HepG2 (cell line): ENCODE data around the gene COPS6. TPM values are rescaled to one million over a fixed set of nuclear protein-coding genes. Genes with fewer than 3 reads are reported as not detected.

Experiments
- ARNT2 ChIP-seq: sonication (generic); formaldehyde crosslinking; IDR thresholded peaks from 2 replicates; pipeline ENCODE4 v1.8.0; 2022; ENCODE audit warnings: mild to moderate bottlenecking, low read depth, missing genetic modification reagents, moderate library complexity
- BATF2 ChIP-seq: sonication (generic); formaldehyde crosslinking; IDR thresholded peaks from 2 replicates; pipeline ENCODE4 v1.8.0; 2022; ENCODE audit warnings: mild to moderate bottlenecking, missing genetic modification reagents, moderate library complexity
- CENPT ChIP-seq: sonication (generic); formaldehyde crosslinking; IDR thresholded peaks from 2 replicates; pipeline ENCODE4 v1.8.0; 2022; ENCODE audit warnings: low read depth, mild to moderate bottlenecking, moderate library complexity, missing genetic modification reagents
- ELF1 ChIP-seq: sonication (generic); formaldehyde crosslinking; IDR thresholded peaks from 2 replicates; pipeline ENCODE4 v1.4.0; 2020; ENCODE audit warnings: missing genetic modification reagents
- RBFOX2 ChIP-seq: fragments of 200-400 bp; formaldehyde crosslinking; IDR thresholded peaks from 2 replicates; pipeline ENCODE4 v1.6.1; 2017; ENCODE audit warnings: low read depth, mild to moderate bottlenecking, low read length
- SOX6 ChIP-seq, 2 experiments: fragments of 450-650 bp in 1 of 2; sonication (generic) in 1 of 2; formaldehyde crosslinking in 1 of 2; IDR thresholded peaks; 2 replicates each; pipeline versions ENCODE4 v1.4.0 to v1.6.1; 2017 to 2020; ENCODE audit warnings: antibody characterized with exemption in 1 of 2, mild to moderate bottlenecking in 1 of 2, missing genetic modification reagents in 1 of 2
- SRSF1 ChIP-seq: fragments of 200-400 bp; formaldehyde crosslinking; optimal IDR thresholded peaks from 2 replicates; pipeline ENCODE3; 2017; ENCODE audit warnings: mild to moderate bottlenecking, low read depth, low read length, moderate library complexity
- STAT6 ChIP-seq: sonication (generic); formaldehyde crosslinking; IDR thresholded peaks from 2 replicates; pipeline ENCODE4 v1.4.0; 2020; ENCODE audit warnings: missing genetic modification reagents, mild to moderate bottlenecking, borderline replicate concordance
- THAP11 ChIP-seq: IDR thresholded peaks from 2 replicates; pipeline ENCODE4 v1.6.1; 2016; ENCODE audit warnings: missing biosample characterization, missing genetic modification reagents
- UBTF ChIP-seq: sonication (generic); formaldehyde crosslinking; IDR thresholded peaks from 2 replicates; pipeline ENCODE4 v1.4.0; 2020; ENCODE audit warnings: mild to moderate bottlenecking, missing genetic modification reagents
- ZFY ChIP-seq: sonication (generic); formaldehyde crosslinking; IDR thresholded peaks from 2 replicates; pipeline ENCODE4 v1.4.0; 2020; ENCODE audit warnings: missing genetic modification reagents
- ZNF367 ChIP-seq: sonication (generic); formaldehyde crosslinking; IDR thresholded peaks from 2 replicates; pipeline ENCODE4 v1.4.0; 2020; ENCODE audit warnings: missing genetic modification reagents, borderline replicate concordance
- ZNF703 ChIP-seq: sonication (generic); formaldehyde crosslinking; IDR thresholded peaks from 2 replicates; pipeline ENCODE4 v1.5.1; 2020; ENCODE audit warnings: missing genetic modification reagents, mild to moderate bottlenecking, moderate library complexity, borderline replicate concordance
- polyA plus RNA-seq, 8 experiments: library from polyadenylated mRNA; depleted of rRNA in 3 of 8; stranded (reverse) in 7 of 8; unstranded in 1 of 8; fragments of >200 nt; fragmentation: Illumina TruSeq in 4 of 8; extraction: Trizol in 4 of 8; gene quantifications; 2 replicates each; pipeline versions ENCODE4 v1.2.1 to v1.2.3, GENCODE V29; 2011 to 2016; ENCODE audit warnings: low read depth in 4 of 8, missing spikeins in 1 of 8, mixed read lengths in 1 of 8; ENCODE audit not compliant: insufficient read depth in 1 of 8
- total RNA-seq, 5 experiments: library from RNA; depleted of rRNA; stranded (reverse); fragments of >200 nt; fragmentation: Illumina TruSeq; extraction: Trizol; gene quantifications; 2 replicates each; pipeline ENCODE4 v1.2.3, GENCODE V29; 2016; ENCODE audit warnings: low read depth in 1 of 5
- TF ChIP-seq, protein P1 (sequence below): sonication (generic); formaldehyde crosslinking; IDR thresholded peaks from 2 replicates; pipeline ENCODE4 v1.4.0; 2020; ENCODE audit warnings: missing genetic modification reagents

The COPS6 gene
- total and polyA plus RNA-seq, 2 of the 13 experiments (the other 11 are each of a cell fraction or from before 2014, with no cell fraction given), result 33.4 to 117 TPM

GRCh38 chr7:100126931-100127865 is 38.4 kb downstream of the COPS6 start, which contains the start of gene MBLAC1 (continued):
- TF ChIP-seq, protein P1, sequence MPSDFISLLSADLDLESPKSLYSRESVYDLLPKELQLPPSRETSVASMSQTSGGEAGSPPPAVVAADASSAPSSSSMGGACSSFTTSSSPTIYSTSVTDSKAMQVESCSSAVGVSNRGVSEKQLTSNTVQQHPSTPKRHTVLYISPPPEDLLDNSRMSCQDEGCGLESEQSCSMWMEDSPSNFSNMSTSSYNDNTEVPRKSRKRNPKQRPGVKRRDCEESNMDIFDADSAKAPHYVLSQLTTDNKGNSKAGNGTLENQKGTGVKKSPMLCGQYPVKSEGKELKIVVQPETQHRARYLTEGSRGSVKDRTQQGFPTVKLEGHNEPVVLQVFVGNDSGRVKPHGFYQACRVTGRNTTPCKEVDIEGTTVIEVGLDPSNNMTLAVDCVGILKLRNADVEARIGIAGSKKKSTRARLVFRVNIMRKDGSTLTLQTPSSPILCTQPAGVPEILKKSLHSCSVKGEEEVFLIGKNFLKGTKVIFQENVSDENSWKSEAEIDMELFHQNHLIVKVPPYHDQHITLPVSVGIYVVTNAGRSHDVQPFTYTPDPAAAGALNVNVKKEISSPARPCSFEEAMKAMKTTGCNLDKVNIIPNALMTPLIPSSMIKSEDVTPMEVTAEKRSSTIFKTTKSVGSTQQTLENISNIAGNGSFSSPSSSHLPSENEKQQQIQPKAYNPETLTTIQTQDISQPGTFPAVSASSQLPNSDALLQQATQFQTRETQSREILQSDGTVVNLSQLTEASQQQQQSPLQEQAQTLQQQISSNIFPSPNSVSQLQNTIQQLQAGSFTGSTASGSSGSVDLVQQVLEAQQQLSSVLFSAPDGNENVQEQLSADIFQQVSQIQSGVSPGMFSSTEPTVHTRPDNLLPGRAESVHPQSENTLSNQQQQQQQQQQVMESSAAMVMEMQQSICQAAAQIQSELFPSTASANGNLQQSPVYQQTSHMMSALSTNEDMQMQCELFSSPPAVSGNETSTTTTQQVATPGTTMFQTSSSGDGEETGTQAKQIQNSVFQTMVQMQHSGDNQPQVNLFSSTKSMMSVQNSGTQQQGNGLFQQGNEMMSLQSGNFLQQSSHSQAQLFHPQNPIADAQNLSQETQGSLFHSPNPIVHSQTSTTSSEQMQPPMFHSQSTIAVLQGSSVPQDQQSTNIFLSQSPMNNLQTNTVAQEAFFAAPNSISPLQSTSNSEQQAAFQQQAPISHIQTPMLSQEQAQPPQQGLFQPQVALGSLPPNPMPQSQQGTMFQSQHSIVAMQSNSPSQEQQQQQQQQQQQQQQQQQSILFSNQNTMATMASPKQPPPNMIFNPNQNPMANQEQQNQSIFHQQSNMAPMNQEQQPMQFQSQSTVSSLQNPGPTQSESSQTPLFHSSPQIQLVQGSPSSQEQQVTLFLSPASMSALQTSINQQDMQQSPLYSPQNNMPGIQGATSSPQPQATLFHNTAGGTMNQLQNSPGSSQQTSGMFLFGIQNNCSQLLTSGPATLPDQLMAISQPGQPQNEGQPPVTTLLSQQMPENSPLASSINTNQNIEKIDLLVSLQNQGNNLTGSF (CRISPR knock-in tag), result 0 out of 2 replicates have a peak, but pooled peaks have one; percentile 30
- TF ChIP-seq RBFOX2 (peak; percentile 80), STAT6 (CRISPR knock-in tag) (0 out of 2 replicates have a peak, but pooled peaks have one; percentile 15), SOX6 (IDR thresholded peaks at IDR 0.05) (no peak), SOX6 (CRISPR knock-in tag; IDR thresholded peaks at IDR 0.05) (peak; percentile 28; the same call in 1 of the 2 replicates), ZNF703 (CRISPR knock-in tag) (peak; percentile 68; the same call in 1 of the 2 replicates), SRSF1 (no peak), CENPT (CRISPR knock-in tag) (0 out of 2 replicates have a peak, but pooled peaks have one; percentile 62), ZFY (CRISPR knock-in tag) (peak; percentile 67), BATF2 (CRISPR knock-in tag) (peak; percentile 72), ARNT2 (CRISPR knock-in tag) (0 out of 2 replicates have a peak, but pooled peaks have one; percentile 27), ZNF367 (CRISPR knock-in tag) (0 out of 2 replicates have a peak, but pooled peaks have one; percentile 50), ELF1 (no peak), THAP11 (CRISPR knock-in tag) (peak; percentile 55), UBTF (CRISPR knock-in tag) (peak; percentile 27)
